Measurements from ENCODE around the gene OR8D2. TPM values are rescaled to one million over a fixed set of nuclear protein-coding genes. Genes with fewer than 3 reads are reported as not detected.

Gene OR8D2
- total RNA-seq, 1 experiment from 2014 or later = not detected

DNA sequence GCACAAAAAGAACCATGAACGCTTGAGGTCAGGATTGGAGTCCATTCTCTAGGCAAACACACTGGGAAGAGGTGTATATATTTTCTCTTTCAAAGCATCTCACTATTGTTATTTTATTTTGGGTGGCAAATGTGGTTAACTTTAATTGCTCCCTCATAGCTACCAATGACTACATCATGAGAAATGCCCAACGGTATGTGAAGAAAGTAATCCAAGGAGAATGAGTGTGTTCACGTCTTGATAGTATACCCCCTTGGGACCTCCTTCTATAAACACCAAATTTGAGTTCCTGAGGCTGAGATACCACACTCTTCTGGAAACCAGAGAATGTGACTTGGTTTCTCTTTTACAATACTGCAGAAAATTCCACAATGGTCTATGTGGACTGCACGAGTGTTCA, 22.1 kb downstream of the OR8D2 start:
- H3K4me3 Mint-ChIP-seq = no peak overlapping the region
- CTCF ChIA-PET = no interaction called here
- ATAC-seq = no peak
- H3K4me1 Mint-ChIP-seq = peaks cover 15% of the 10 kb centered on the region
- no peaks in the 10 kb centered on the region for H3K9me3 Mint-ChIP-seq
- TF ChIP-seq NFATC4 (CRISPR knock-in tag; IDR thresholded peaks at IDR 0.05) = no peak
- H3K36me3 Mint-ChIP-seq = no peaks in the 10 kb centered on the region
- no peak for DNase-seq (ENCODE audit: low spot score)
- POLR2A ChIA-PET = no interaction called here
- no peaks in the 10 kb centered on the region for H3K27me3 Mint-ChIP-seq (ENCODE audit: low read depth)
- H3K27ac Mint-ChIP-seq = no peak overlapping the region

- no peaks in the 10 kb centered on the region for H3K36me3 Mint-ChIP-seq
- H3K27me3 Mint-ChIP-seq (ENCODE audit: low read depth) = no peaks in the 10 kb centered on the region
- H3K9me3 Mint-ChIP-seq = peaks cover 3% of the 10 kb centered on the region; the same call in 1 of the 2 replicates
- no peak overlapping the region for H3K27ac Mint-ChIP-seq
- no peaks in the 10 kb centered on the region for H3K4me1 Mint-ChIP-seq
- POLR2A ChIA-PET = no interaction called here
- ATAC-seq (no peak), DNase-seq (ENCODE audit: low spot score) (no peak)
- CTCF ChIA-PET = no interaction called here
- no peak overlapping the region for H3K4me3 Mint-ChIP-seq
- TF ChIP-seq FOXK1 (CRISPR knock-in tag; IDR thresholded peaks at IDR 0.05) = no peak
- no peak for TF ChIP-seq ZNF138 (CRISPR knock-in tag; conservative IDR thresholded peaks at IDR 0.05)
- TF ChIP-seq AFF4 (CRISPR knock-in tag; IDR thresholded peaks at IDR 0.05; ENCODE audit: borderline replicate concordance) = no peak
- TF ChIP-seq, protein P1, sequence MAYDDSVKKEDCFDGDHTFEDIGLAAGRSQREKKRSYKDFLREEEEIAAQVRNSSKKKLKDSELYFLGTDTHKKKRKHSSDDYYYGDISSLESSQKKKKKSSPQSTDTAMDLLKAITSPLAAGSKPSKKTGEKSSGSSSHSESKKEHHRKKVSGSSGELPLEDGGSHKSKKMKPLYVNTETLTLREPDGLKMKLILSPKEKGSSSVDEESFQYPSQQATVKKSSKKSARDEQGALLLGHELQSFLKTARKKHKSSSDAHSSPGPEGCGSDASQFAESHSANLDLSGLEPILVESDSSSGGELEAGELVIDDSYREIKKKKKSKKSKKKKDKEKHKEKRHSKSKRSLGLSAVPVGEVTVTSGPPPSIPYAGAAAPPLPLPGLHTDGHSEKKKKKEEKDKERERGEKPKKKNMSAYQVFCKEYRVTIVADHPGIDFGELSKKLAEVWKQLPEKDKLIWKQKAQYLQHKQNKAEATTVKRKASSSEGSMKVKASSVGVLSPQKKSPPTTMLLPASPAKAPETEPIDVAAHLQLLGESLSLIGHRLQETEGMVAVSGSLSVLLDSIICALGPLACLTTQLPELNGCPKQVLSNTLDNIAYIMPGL (CRISPR knock-in tag; IDR thresholded peaks at IDR 0.05) = no peak
- no peak for TF ChIP-seq ELF4 (CRISPR knock-in tag; IDR thresholded peaks at IDR 0.05; ENCODE audit: low read depth)
Measured at GRCh38 chr11:124296016-124296415, 24.0 kb downstream of the OR8D2 start.

DNA sequence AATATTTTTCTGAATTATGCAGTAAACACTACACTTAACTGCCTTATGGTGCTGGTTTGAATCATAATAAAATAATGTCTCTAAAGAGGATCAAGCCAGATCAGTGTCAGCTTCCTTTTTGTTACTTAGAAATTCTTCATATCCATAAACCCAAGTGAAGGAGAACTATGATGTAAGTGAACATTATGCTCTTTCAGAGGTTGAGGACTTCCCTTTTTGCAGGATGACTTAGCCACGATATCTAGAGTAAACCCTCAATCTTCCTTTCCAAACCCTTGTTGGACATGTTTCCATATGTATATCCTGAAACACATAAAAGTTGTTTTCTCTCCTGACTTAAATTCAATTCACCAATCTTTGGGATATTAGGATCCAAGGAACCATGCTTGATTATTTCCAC, 25.3 kb downstream of the OR8D2 start:
- ATAC-seq (no peak), DNase-seq (ENCODE audit: low spot score) (no peak)
- TF ChIP-seq ZNF138 (CRISPR knock-in tag; conservative IDR thresholded peaks at IDR 0.05) (no peak), IRF2 (CRISPR knock-in tag; IDR thresholded peaks at IDR 0.05; ENCODE audit: borderline replicate concordance, low read depth) (no peak), PRRX2 (CRISPR knock-in tag; IDR thresholded peaks at IDR 0.05) (no peak), JAZF1 (CRISPR knock-in tag; IDR thresholded peaks at IDR 0.05) (no peak), TP53 (CRISPR knock-in tag; IDR thresholded peaks at IDR 0.05) (no peak), ZNF671 (CRISPR knock-in tag; IDR thresholded peaks at IDR 0.05) (no peak)
- TF ChIP-seq, protein P2, sequence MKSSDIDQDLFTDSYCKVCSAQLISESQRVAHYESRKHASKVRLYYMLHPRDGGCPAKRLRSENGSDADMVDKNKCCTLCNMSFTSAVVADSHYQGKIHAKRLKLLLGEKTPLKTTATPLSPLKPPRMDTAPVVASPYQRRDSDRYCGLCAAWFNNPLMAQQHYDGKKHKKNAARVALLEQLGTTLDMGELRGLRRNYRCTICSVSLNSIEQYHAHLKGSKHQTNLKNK (CRISPR knock-in tag; IDR thresholded peaks at IDR 0.05) = no peak
- CTCF ChIA-PET = no interaction called here
- peaks cover 4% of the 10 kb centered on the region; the same call in 1 of the 2 replicates for H3K9me3 Mint-ChIP-seq
- H3K27ac Mint-ChIP-seq = no peak overlapping the region
- no peak overlapping the region for H3K4me3 Mint-ChIP-seq
- no peaks in the 10 kb centered on the region for H3K4me1 Mint-ChIP-seq
- no peaks in the 10 kb centered on the region for H3K36me3 Mint-ChIP-seq
- H3K27me3 Mint-ChIP-seq (ENCODE audit: low read depth) = no peaks in the 10 kb centered on the region
- POLR2A ChIA-PET = no interaction called here

DNA sequence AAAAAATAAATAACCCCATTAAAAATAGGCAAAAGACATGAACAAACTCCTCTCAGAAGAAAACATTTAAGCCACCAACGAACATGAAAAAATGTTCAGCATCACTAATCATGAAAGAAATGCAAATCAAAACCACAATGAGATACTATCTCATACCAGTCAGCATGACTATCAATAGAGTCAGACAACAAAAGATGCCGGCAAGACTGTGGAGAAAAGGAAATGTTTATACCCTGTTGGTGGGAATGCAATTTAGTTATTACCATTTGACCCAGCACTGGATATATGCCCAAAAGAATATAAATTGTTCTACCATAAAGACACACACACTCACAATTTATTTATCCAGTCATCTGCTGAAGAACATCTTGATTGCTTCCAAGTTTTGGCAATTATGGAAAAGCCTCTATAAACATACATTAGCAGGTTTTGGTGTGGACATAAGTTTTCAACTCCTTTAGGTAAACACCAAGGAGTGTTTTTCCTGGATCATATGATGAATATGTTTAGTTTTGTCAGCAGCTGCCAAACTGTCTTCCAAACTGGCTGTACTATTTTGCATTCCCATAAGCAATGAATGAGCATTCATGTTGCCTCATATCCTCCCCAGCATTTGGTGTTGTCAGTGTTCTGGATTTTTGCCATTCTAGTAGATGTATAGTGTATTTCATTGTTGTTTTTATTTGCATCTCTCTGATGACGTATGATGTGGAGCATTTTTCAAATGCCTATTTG, 34.2 kb downstream of the OR8D2 start:
- H3K27ac Mint-ChIP-seq = no peak overlapping the region
- ChIA-PET CTCF (no interaction called here), POLR2A (no interaction called here)
- ATAC-seq (no peak), DNase-seq (ENCODE audit: low spot score) (no peak)
- H3K4me3 Mint-ChIP-seq = no peak overlapping the region
- peaks cover 41% of the 10 kb centered on the region for H3K9me3 Mint-ChIP-seq
- no peaks in the 10 kb centered on the region for H3K27me3 Mint-ChIP-seq (ENCODE audit: low read depth)
- H3K4me1 Mint-ChIP-seq = peaks cover 2% of the 10 kb centered on the region; the same call in 1 of the 2 replicates
- H3K36me3 Mint-ChIP-seq = peaks cover 20% of the 10 kb centered on the region
- TF ChIP-seq E2F4 (CRISPR knock-in tag; IDR thresholded peaks at IDR 0.05; ENCODE audit: borderline replicate concordance, low read depth) = no peak
- TF ChIP-seq, protein P3, sequence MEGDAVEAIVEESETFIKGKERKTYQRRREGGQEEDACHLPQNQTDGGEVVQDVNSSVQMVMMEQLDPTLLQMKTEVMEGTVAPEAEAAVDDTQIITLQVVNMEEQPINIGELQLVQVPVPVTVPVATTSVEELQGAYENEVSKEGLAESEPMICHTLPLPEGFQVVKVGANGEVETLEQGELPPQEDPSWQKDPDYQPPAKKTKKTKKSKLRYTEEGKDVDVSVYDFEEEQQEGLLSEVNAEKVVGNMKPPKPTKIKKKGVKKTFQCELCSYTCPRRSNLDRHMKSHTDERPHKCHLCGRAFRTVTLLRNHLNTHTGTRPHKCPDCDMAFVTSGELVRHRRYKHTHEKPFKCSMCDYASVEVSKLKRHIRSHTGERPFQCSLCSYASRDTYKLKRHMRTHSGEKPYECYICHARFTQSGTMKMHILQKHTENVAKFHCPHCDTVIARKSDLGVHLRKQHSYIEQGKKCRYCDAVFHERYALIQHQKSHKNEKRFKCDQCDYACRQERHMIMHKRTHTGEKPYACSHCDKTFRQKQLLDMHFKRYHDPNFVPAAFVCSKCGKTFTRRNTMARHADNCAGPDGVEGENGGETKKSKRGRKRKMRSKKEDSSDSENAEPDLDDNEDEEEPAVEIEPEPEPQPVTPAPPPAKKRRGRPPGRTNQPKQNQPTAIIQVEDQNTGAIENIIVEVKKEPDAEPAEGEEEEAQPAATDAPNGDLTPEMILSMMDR (IDR thresholded peaks at IDR 0.05) = no peak
- TF ChIP-seq GRHL2 (CRISPR knock-in tag; IDR thresholded peaks at IDR 0.05; ENCODE audit: insufficient replicate concordance, severe bottlenecking) = no peak
- no peak for TF ChIP-seq ATF6 (CRISPR knock-in tag; IDR thresholded peaks at IDR 0.05)
- no peak for TF ChIP-seq FOXP1 (CRISPR knock-in tag; IDR thresholded peaks at IDR 0.05; ENCODE audit: borderline replicate concordance)
- no peak for TF ChIP-seq TEAD4 (CRISPR knock-in tag; IDR thresholded peaks at IDR 0.05)
